GM18873 (cell line): ENCODE measurements around the gene MALL.
"Not testable (repeated sequence)": the region's sequence is repeated elsewhere in the genome, so short reads cannot be mapped to it uniquely, and the experiment has no call there.

Source experiments
- ATAC-seq: cut with Tn5 transposase; IDR thresholded peaks from one replicate; pipeline ENCODE4 v1.9.1; 2021; ENCODE audit warnings: mild to moderate bottlenecking, moderate library complexity, moderate number of reproducible peaks; ENCODE audit not compliant: unreplicated experiment, low FRiP score

MALL gene

GRCh38 chr2:110054521-110055407, 60.9 kb downstream of the MALL start:
- ATAC-seq, result not testable (repeated sequence)

- ATAC-seq, result not testable (repeated sequence)
Observed at GRCh38 chr2:110053688-110054087, 61.9 kb downstream of the MALL start.

- ATAC-seq, result not testable (repeated sequence)
Observed at GRCh38 chr2:110052166-110052565, 63.5 kb downstream of the MALL start.

- not testable (repeated sequence) for ATAC-seq
Observed at GRCh38 chr2:110050222-110050621, 65.4 kb downstream of the MALL start.

- not testable (repeated sequence) for ATAC-seq
Observed at GRCh38 chr2:110049769-110050168, 65.9 kb downstream of the MALL start.

- not testable (repeated sequence) for ATAC-seq
Observed at GRCh38 chr2:110048255-110049197, 67.1 kb downstream of the MALL start.

GRCh38 chr2:110047225-110047624, 68.4 kb downstream of the MALL start:
- not testable (repeated sequence) for ATAC-seq

GRCh38 chr2:110041941-110042660, 73.5 kb downstream of the MALL start:
- ATAC-seq, result not testable (repeated sequence)

- not testable (repeated sequence) for ATAC-seq
Observed at GRCh38 chr2:110037336-110037735, 78.3 kb downstream of the MALL start.

GRCh38 chr2:110035384-110035783, 80.2 kb downstream of the MALL start:
- not testable (repeated sequence) for ATAC-seq

- not testable (repeated sequence) for ATAC-seq
Observed at GRCh38 chr2:110034935-110035334, 80.7 kb downstream of the MALL start.
